Measurements from ENCODE around the gene TMTC1.

TMTC1 gene

DNA sequence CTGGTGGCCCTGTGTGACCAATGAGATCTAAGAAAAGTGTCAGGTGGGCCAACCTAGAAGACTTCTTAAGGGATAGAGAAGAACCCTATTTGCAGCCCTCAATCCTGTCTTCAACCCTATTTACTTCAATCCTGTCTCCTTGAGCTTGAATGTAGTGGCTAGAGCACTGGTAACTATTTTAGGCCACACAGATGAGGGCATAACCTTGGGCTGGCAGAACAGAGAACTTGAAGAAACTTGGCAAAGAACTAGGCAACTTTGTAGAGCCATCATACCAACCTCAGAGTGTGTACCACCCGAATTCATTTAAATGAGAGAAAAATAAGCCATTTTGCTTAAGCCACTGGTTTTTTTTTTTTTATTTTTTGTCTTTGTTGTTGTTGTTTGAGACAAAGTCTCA, 94.8 kb downstream of the TMTC1 start:
- Histone ChIP-seq H3K9ac (no peak overlapping the region), H3K4me1 (peaks cover 11% of the 10 kb centered on the region), H3K4me3 (no peak overlapping the region), H3K27me3 (no peaks in the 10 kb centered on the region), H3K9me3 (no peaks in the 10 kb centered on the region), H3K27ac (no peak overlapping the region), H3K4me2 (no peak overlapping the region), H3K36me3 (no peaks in the 10 kb centered on the region), H4K20me1 (no peaks in the 10 kb centered on the region)
- no peak for TF ChIP-seq Cebpa-rat (IDR thresholded peaks at IDR 0.05)

DNA sequence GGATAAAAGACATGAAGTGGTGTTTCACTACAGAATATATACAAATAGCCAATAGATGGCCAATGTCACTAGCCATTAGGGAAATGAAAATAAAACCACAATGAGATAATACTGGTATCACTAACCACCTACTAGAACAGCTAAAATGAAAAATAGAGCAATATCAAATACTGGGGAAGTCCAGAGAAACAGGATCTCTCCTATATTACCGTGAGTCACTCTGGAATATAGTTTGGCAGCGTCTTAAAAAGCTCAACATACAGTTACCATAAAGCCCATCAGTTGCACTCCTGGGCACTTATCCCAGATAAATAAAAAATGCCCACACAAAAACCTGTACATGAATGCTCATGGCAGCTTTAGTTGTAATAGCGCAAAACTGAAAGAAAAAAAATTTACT, 101.7 kb downstream of the TMTC1 start:
- TF ChIP-seq Cebpa-rat (IDR thresholded peaks at IDR 0.05) = no peak
- no peaks in the 10 kb centered on the region for H3K27me3 ChIP-seq

DNA sequence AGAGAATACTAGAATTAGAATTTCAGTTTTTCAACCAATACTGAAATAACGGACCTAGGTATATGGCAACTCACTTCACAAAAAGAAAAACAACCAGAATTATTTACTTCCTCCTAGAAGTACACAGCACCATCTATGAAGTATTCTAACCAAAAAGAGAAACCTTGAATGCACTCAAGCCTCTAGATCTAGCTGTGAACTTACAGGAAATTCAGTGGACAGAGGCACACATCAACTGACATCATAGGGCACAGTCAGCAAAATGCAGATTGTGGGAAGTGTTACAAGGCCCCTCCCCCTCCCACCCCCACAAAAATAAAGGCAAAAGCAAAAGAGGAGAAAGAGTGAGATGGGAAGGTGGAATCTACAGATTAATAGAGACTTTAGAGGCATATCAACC, 102.4 kb downstream of the TMTC1 start:
- Histone ChIP-seq H3K4me1 (no peaks in the 10 kb centered on the region), H3K27me3 (no peaks in the 10 kb centered on the region), H3K9me3 (no peaks in the 10 kb centered on the region), H3K36me3 (no peaks in the 10 kb centered on the region), H3K9ac (no peak overlapping the region), H3K27ac (no peak overlapping the region), H4K20me1 (no peaks in the 10 kb centered on the region), H3K4me3 (no peak overlapping the region), H3K4me2 (no peak overlapping the region)
- no peak for TF ChIP-seq Cebpa-rat (IDR thresholded peaks at IDR 0.05)

More for the DNA sequence above, 101.7 kb downstream of the TMTC1 start:
- Histone ChIP-seq H3K27ac (no peak overlapping the region), H3K4me1 (no peaks in the 10 kb centered on the region), H3K4me3 (no peak overlapping the region), H3K36me3 (no peaks in the 10 kb centered on the region), H4K20me1 (no peaks in the 10 kb centered on the region), H3K4me2 (no peak overlapping the region), H3K9me3 (no peaks in the 10 kb centered on the region), H3K9ac (no peak overlapping the region)

DNA sequence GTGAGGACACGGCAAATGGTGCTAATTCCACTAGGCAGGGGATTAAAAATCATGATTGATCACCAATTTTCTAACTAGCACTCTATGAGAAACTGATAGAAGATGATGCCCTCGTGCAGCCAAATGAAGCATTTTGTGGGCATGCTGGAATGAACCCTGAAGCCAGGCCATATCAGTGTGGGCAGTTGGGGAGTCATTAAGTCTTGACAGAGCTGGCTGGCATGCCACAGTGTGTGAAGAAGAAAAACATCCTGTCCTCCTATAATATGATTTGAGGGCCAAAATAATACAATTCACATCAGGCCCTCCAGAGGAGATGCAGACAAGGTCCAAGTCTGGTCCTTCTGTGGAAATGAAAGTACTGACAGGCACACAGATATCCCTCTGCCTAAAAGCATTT, 107.1 kb downstream of the TMTC1 start:
- Histone ChIP-seq H3K4me3 (no peak overlapping the region), H4K20me1 (no peaks in the 10 kb centered on the region), H3K4me1 (no peaks in the 10 kb centered on the region), H3K9me3 (no peaks in the 10 kb centered on the region), H3K27me3 (no peaks in the 10 kb centered on the region), H3K9ac (no peak overlapping the region), H3K36me3 (no peaks in the 10 kb centered on the region), H3K4me2 (no peak overlapping the region), H3K27ac (no peak overlapping the region)
- no peak for TF ChIP-seq Cebpa-rat (IDR thresholded peaks at IDR 0.05)

DNA sequence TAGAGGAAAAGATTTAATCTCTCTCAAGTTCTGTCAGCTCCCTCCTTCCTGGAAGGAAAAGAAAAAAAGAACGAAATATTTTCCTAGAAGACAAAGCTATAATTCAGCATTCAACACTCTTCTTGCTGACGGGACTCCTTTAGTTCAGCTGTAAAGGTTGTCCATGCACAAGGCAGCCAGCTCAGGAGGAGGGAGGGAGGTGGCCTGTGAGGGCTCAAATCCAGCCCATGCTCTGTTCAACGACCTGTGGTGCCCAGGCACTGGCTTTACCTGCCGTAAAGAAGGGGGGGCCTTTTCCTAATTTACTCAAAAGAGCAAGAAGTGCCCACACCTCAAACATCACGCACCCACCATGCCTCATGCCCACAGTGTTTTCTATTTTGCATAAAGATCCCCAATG, 109.3 kb downstream of the TMTC1 start:
- Histone ChIP-seq H3K27ac (no peak overlapping the region), H3K4me3 (no peak overlapping the region), H3K9ac (no peak overlapping the region), H3K27me3 (no peaks in the 10 kb centered on the region), H4K20me1 (no peaks in the 10 kb centered on the region), H3K4me1 (no peaks in the 10 kb centered on the region), H3K9me3 (no peaks in the 10 kb centered on the region), H3K4me2 (no peak overlapping the region), H3K36me3 (no peaks in the 10 kb centered on the region)
- no peak for TF ChIP-seq Cebpa-rat (IDR thresholded peaks at IDR 0.05)

DNA sequence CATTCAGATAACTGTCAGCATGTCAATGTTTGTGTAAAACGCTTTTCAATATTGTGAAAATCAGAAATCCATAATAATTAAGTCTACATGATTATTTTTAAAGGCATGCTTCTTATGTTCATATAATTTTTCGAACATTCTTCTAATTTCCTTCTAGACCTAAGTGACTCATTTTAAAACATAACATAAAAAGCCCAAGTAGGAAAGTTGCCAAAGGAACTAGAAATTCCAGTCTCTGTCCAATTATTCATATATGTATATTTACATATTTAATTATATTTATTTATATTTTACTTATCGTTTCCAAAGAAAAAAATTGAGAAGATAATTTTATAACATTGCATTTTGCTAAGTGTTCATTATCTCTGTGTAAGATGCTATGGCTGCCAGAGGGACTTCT, 110.4 kb downstream of the TMTC1 start:
- no peaks in the 10 kb centered on the region for H3K9me3 ChIP-seq
- H3K27me3 ChIP-seq = no peaks in the 10 kb centered on the region
- H3K4me1 ChIP-seq = no peaks in the 10 kb centered on the region
- no peak overlapping the region for H3K4me3 ChIP-seq
- H4K20me1 ChIP-seq = no peaks in the 10 kb centered on the region
- no peak for TF ChIP-seq Cebpa-rat (IDR thresholded peaks at IDR 0.05)
- no peak overlapping the region for H3K27ac ChIP-seq
- no peaks in the 10 kb centered on the region for H3K36me3 ChIP-seq
- H3K4me2 ChIP-seq = no peak overlapping the region
- H3K9ac ChIP-seq = no peak overlapping the region

DNA sequence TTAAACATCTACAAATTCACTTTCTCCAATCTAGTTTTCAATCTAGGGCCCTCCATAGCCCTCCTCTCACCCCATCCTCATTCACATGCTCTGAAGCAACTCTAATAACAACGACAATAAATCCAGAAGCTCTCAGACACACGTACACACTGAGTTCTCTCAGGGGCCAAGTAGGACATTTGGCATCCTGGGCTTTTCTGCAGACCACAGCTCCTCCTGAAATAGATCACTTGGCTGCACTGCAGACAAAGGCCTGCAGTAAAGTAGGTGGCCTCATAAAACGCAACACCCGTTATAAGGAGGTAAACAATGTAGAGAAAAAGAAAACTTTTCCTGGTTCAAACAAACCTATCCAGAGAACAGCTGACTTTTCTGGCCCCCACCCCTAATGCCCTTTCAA, 111.2 kb downstream of the TMTC1 start:
- Histone ChIP-seq H3K4me2 (no peak overlapping the region), H3K27ac (no peak overlapping the region), H3K9ac (no peak overlapping the region), H3K36me3 (no peaks in the 10 kb centered on the region), H3K4me1 (no peaks in the 10 kb centered on the region), H3K9me3 (no peaks in the 10 kb centered on the region), H3K27me3 (no peaks in the 10 kb centered on the region), H4K20me1 (no peaks in the 10 kb centered on the region), H3K4me3 (no peak overlapping the region)
- no peak for TF ChIP-seq Cebpa-rat (IDR thresholded peaks at IDR 0.05)

DNA sequence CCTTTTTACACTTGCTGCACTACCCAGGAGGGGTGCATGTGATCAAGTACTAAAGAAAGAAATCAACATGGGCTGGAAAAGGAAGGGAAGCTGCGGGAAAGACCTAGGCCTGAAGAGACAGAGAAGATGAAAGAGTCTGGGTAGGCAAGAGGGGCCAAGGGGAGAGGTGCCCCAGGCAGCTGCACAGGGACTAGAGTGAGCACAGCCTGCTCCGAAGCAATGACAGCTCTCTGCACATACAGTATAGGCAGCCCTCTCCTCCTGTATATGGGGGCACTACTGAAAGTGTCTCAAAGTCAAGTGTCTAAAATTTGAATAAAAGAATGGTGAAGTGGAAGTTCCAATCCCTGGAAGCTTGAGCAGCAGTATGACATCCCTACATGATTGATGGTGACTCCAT, 112.0 kb downstream of the TMTC1 start:
- H3K4me2 ChIP-seq = no peak overlapping the region
- H3K27me3 ChIP-seq = no peaks in the 10 kb centered on the region
- H3K36me3 ChIP-seq = no peaks in the 10 kb centered on the region
- no peak overlapping the region for H3K27ac ChIP-seq
- H3K4me1 ChIP-seq = no peaks in the 10 kb centered on the region
- H3K9me3 ChIP-seq = no peaks in the 10 kb centered on the region
- H4K20me1 ChIP-seq = no peaks in the 10 kb centered on the region
- H3K4me3 ChIP-seq = no peak overlapping the region
- no peak overlapping the region for H3K9ac ChIP-seq
- no peak for TF ChIP-seq Cebpa-rat (IDR thresholded peaks at IDR 0.05)

DNA sequence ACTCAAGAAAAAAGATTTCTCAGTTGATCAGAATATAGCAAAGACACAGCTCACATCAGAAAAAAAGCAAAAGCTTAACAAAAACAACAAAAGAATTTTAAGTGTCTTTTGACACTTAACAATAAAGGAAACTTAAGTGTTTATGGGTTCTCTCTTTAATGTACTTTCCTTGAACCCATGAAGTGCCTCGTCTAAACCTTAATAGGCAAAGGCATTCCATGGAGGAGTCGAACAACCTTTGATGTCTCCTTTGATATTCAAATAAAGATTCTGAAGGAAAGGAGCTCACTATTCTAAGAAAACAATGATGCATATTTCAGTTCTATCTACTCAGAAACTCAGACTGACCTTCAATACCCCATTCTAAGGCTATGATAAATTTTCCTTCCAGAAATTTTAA, 116.7 kb downstream of the TMTC1 start:
- Histone ChIP-seq H3K4me3 (no peak overlapping the region), H3K36me3 (no peaks in the 10 kb centered on the region), H3K27me3 (no peaks in the 10 kb centered on the region), H3K27ac (no peak overlapping the region), H3K4me1 (peaks cover 12% of the 10 kb centered on the region), H3K4me2 (no peak overlapping the region), H3K9me3 (no peaks in the 10 kb centered on the region), H3K9ac (no peak overlapping the region), H4K20me1 (no peaks in the 10 kb centered on the region)
- TF ChIP-seq Cebpa-rat (IDR thresholded peaks at IDR 0.05) = no peak

DNA sequence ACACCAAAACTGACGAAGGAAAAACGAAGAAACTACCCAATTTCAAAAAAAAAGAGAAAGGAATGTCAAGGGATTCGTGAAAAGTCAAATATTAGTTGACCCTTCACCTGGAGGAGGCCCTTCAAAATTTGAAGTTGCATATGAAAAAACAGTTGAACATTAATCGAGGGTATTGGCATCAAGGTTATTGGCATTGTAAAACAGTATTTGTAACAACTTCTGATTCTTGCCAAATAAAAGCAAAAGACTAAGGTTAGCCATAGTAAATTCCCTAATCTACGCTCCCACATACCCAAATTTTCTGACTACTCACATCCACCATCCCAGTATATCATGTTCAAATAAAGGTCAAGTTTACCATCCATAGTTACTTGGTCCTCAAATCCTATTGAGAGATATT, 118.6 kb downstream of the TMTC1 start:
- Histone ChIP-seq H3K36me3 (no peaks in the 10 kb centered on the region), H3K9ac (no peak overlapping the region), H3K4me2 (no peak overlapping the region), H3K9me3 (no peaks in the 10 kb centered on the region), H3K27me3 (no peaks in the 10 kb centered on the region), H4K20me1 (no peaks in the 10 kb centered on the region), H3K4me3 (no peak overlapping the region), H3K4me1 (peaks cover 12% of the 10 kb centered on the region), H3K27ac (no peak overlapping the region)
- TF ChIP-seq Cebpa-rat (IDR thresholded peaks at IDR 0.05) = no peak

DNA sequence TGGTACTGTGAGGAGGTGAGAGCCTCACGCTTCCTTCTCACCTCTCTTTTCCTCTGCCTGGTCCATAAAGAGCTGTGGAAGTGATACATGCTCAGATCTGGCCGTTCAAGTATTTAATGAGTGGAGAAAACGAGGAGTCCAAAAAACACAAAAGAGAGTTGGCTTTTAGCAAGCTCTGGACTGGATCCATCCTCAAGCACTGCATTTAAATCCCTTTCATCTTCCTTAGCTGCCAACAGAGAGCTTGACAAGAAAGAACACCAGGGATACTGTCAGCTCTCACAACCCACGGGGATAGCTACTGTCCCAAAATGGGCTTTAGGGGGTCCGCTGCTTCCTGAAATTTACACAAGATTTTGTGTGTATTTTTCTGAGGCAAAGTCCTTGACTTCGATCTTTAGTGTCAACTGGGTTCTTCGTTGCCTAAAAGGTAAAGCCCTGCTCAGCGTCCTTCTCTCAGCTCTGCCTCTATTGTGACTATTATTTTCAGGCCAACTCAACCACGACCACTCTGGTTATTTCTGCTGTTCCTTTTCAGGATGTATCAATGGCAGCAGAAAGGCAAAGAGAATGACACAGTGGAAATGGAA, 120.9 kb downstream of the TMTC1 start:
- Histone ChIP-seq H3K36me3 (no peaks in the 10 kb centered on the region), H3K4me3 (no peak overlapping the region), H3K4me1 (peaks cover 12% of the 10 kb centered on the region), H3K27me3 (no peaks in the 10 kb centered on the region), H4K20me1 (no peaks in the 10 kb centered on the region), H3K9ac (no peak overlapping the region), H3K9me3 (no peaks in the 10 kb centered on the region), H3K27ac (no peak overlapping the region), H3K4me2 (peak overlapping the region; percentile 60)
- TF ChIP-seq Cebpa-rat (IDR thresholded peaks at IDR 0.05) = no peak
